Upper lobe of left lung (tissue), 6 donors: Measurements from ENCODE around the gene PIK3C2G. TPM values are rescaled to one million over a fixed set of nuclear protein-coding genes. Genes with fewer than 3 reads are reported as not detected.

Experiments used
- ATAC-seq, 2 donors: fragments of 200-7000 bp; cut with Tn5 transposase; one replicate each; pipeline ENCODE4 v1.9.1; 2022; ENCODE audit warnings: mild to moderate bottlenecking in 2 of 2, moderate library complexity in 2 of 2; ENCODE audit not compliant: low FRiP score in 2 of 2
- DNase-seq, 2 donors: peaks; one replicate each; pipeline ENCODE4 v3.0.0-alpha.2; 2019 to 2020
- H3K27ac ChIP-seq, 4 donors: fragments of 200-600 bp; sonication (generic); one replicate each; pipeline ENCODE4 v1.5.1; 2016 to 2019
- H3K27me3 ChIP-seq, 4 donors: fragments of 200-600 bp; sonication (generic); one replicate each; pipeline ENCODE4 v1.5.1; 2017 to 2019
- H3K36me3 ChIP-seq, 4 donors: fragments of 200-600 bp; sonication (generic); one replicate each; pipeline ENCODE4 v1.5.1; 2016 to 2019
- H3K4me1 ChIP-seq, 4 donors: fragments of 200-600 bp; sonication (generic); one replicate each; pipeline ENCODE4 v1.5.1; 2018 to 2019
- H3K4me3 ChIP-seq, 4 donors: fragments of 200-600 bp; sonication (generic); one replicate each; pipeline ENCODE4 v1.5.1; 2017 to 2019; ENCODE audit warnings: mild to moderate bottlenecking in 2 of 4, moderate library complexity in 1 of 4
- H3K9me3 ChIP-seq, 4 donors: fragments of 200-600 bp; sonication (generic); one replicate each; pipeline ENCODE4 v1.5.1; 2018 to 2019
- CTCF ChIP-seq, 6 experiments: fragments of 450-650 bp in 4 of 6; fragments of 200-600 bp in 2 of 6; sonication (generic) in 2 of 6; IDR thresholded peaks; one replicate each; pipeline ENCODE4 v1.5.1; 2016 to 2019; ENCODE audit warnings: antibody characterized with exemption in 6 of 6
- EP300 ChIP-seq, 4 donors: sonication (generic); formaldehyde crosslinking; IDR thresholded peaks; one replicate each; pipeline ENCODE4 v1.5.1; 2017; ENCODE audit warnings: antibody characterized with exemption in 4 of 4, control low read depth in 2 of 4
- POLR2A ChIP-seq, 4 donors: fragments of 450-650 bp; IDR thresholded peaks; one replicate each; pipeline ENCODE4 v1.5.1; 2016 to 2017; ENCODE audit warnings: antibody characterized with exemption in 4 of 4, mild to moderate bottlenecking in 2 of 4
- POLR2AphosphoS5 ChIP-seq, 2 donors: sonication (generic); formaldehyde crosslinking; IDR thresholded peaks; one replicate each; pipeline ENCODE4 v1.5.1; 2017; ENCODE audit warnings: antibody characterized with exemption in 2 of 2
- WGBS, 2 donors: methylation state at CpG; one replicate each; pipeline ENCODE4 v1.1.5; 2017 to 2018; 5-methylcytosine and 5-hydroxymethylcytosine counted together
- total RNA-seq, 6 donors: library from RNA; depleted of rRNA in 4 of 6; stranded (reverse); fragments of >200 nt in 4 of 6; gene quantifications; one replicate each; pipeline versions ENCODE4 v1.1.0 to v1.2.1, GENCODE V29; 2016 to 2021
- donor health status: DM: no; HTN: no; CAD: no; lungs with moderate emphysema.
- donor health status: DM: no; HTN: yes; CAD: no; lungs with severe emphysema.

Gene PIK3C2G
- total RNA-seq, 6 donors from 2014 or later = 0.33 to 3.1 (median 0.39) TPM; not detected in 1

- TF ChIP-seq POLR2AphosphoS5 (IDR thresholded peaks at IDR 0.05) (no peak), EP300 (IDR thresholded peaks at IDR 0.05) (no peak), POLR2A (IDR thresholded peaks at IDR 0.05) (no peak)
- Histone ChIP-seq H3K4me3 (no peak overlapping the region), H3K27ac (no peak overlapping the region), H3K9me3 (peaks cover 0 to 6% (median 3%) of the 10 kb centered on the region in 4 donors), H3K27me3 (no peaks in the 10 kb centered on the region), H3K36me3 (no peaks in the 10 kb centered on the region), H3K4me1 (no peaks in the 10 kb centered on the region)
- DNase-seq (no peak), ATAC-seq (no peak)
These were observed 325.3 kb downstream of the PIK3C2G start for GRCh38 chr12:18586581-18586980.

GRCh38 chr12:18589316-18589715, 328.0 kb downstream of the PIK3C2G start:
- ATAC-seq (no peak), DNase-seq (no peak)
- H3K27me3 ChIP-seq = no peaks in the 10 kb centered on the region
- no peak overlapping the region for H3K27ac ChIP-seq
- no peaks in the 10 kb centered on the region for H3K9me3 ChIP-seq
- no peaks in the 10 kb centered on the region for H3K36me3 ChIP-seq
- TF ChIP-seq EP300 (IDR thresholded peaks at IDR 0.05) (no peak), CTCF (IDR thresholded peaks at IDR 0.05) (no peak), POLR2A (IDR thresholded peaks at IDR 0.05) (no peak), POLR2AphosphoS5 (IDR thresholded peaks at IDR 0.05) (no peak)
- no peaks in the 10 kb centered on the region for H3K4me1 ChIP-seq
- no peak overlapping the region for H3K4me3 ChIP-seq

- H3K4me3 ChIP-seq = no peak overlapping the region
- no peaks in the 10 kb centered on the region for H3K9me3 ChIP-seq
- H3K4me1 ChIP-seq = no peaks in the 10 kb centered on the region
- DNase-seq = no peak
- no peaks in the 10 kb centered on the region for H3K27me3 ChIP-seq
- H3K36me3 ChIP-seq = no peaks in the 10 kb centered on the region
- ATAC-seq = no peak
- no peak overlapping the region for H3K27ac ChIP-seq
- TF ChIP-seq EP300 (IDR thresholded peaks at IDR 0.05) = no peak
- no peak for TF ChIP-seq POLR2AphosphoS5 (IDR thresholded peaks at IDR 0.05)
- TF ChIP-seq POLR2A (IDR thresholded peaks at IDR 0.05) = no peak
- TF ChIP-seq CTCF (IDR thresholded peaks at IDR 0.05) = no peak
These were observed 330.2 kb downstream of the PIK3C2G start for GRCh38 chr12:18591473-18591872.

- DNase-seq (no peak), ATAC-seq (no peak)
- H3K27me3 ChIP-seq = no peaks in the 10 kb centered on the region
- H3K9me3 ChIP-seq = no peaks in the 10 kb centered on the region
- no peaks in the 10 kb centered on the region for H3K4me1 ChIP-seq
- no peaks in the 10 kb centered on the region for H3K36me3 ChIP-seq
- no peak for TF ChIP-seq POLR2AphosphoS5 (IDR thresholded peaks at IDR 0.05)
- no peak for TF ChIP-seq CTCF (IDR thresholded peaks at IDR 0.05)
- no peak overlapping the region for H3K27ac ChIP-seq
- no peak overlapping the region for H3K4me3 ChIP-seq
These were observed 334.1 kb downstream of the PIK3C2G start for GRCh38 chr12:18595412-18595811.

GRCh38 chr12:18601962-18602361, 340.6 kb downstream of the PIK3C2G start:
- TF ChIP-seq EP300 (IDR thresholded peaks at IDR 0.05) (no peak), CTCF (IDR thresholded peaks at IDR 0.05) (no peak), POLR2A (IDR thresholded peaks at IDR 0.05) (no peak), POLR2AphosphoS5 (IDR thresholded peaks at IDR 0.05) (no peak)
- H3K4me1 ChIP-seq = no peaks in the 10 kb centered on the region

More at GRCh38 chr12:18601962-18602361, 340.6 kb downstream of the PIK3C2G start:
- Histone ChIP-seq H3K27ac (no peak overlapping the region), H3K9me3 (no peaks in the 10 kb centered on the region), H3K36me3 (no peaks in the 10 kb centered on the region), H3K27me3 (no peaks in the 10 kb centered on the region), H3K4me3 (no peak overlapping the region)
- DNase-seq = peak in 1 of 2 donors; percentile 12
- 77 to 91% methylated on average over 4 to 7 of the region's 7 CpGs for WGBS, 2 donors
- ATAC-seq = no peak
